ENCODE data around the gene KAZALD1. TPM values are rescaled to one million over a fixed set of nuclear protein-coding genes. Genes with fewer than 3 reads are reported as not detected.

The KAZALD1 gene
- total and polyA plus RNA-seq, 4 donors = 12.4 to 20.7 (median 15.3) TPM

GRCh38 chr10:101060951-101061623 lies 702 bp upstream of the KAZALD1 start:
- Histone ChIP-seq H3K9me3 (ENCODE audit: control insufficient read depth, low read length) (no peaks in the 10 kb centered on the region), H3K27ac (ENCODE audit: low read depth in 1 of 2, low read length in 2 of 2) (peak overlapping the region; percentile 31 to 100), H3K36me3 (ENCODE audit: control insufficient read depth in 1 of 2, insufficient read depth in 2 of 2, low read length in 1 of 2) (no peaks in the 10 kb centered on the region), H3K4me1 (ENCODE audit: control insufficient read depth in 1 of 2, insufficient read depth in 2 of 2, low read length in 2 of 2) (no peaks in the 10 kb centered on the region), H3K27me3 (ENCODE audit: control insufficient read depth in 1 of 2, insufficient read depth in 2 of 2, low read length in 1 of 2) (no peaks in the 10 kb centered on the region), H3K4me3 (ENCODE audit: low read length in 2 of 2) (peak overlapping the region; percentile 35 to 42)
- peak; percentile 98 to 99 for DNase-seq
- intact Hi-C loops (cut with DNase I) = no loop called here
- peak; percentile 95 for ATAC-seq (ENCODE audit: low FRiP score)
- WGBS, 2 donors = 0% methylated on average over 65 to 67 of the region's 67 CpGs

GRCh38 chr10:101062232-101063049 lies 652 bp downstream of the KAZALD1 start:
- intact Hi-C loops (cut with DNase I) = no loop called here

GRCh38 chr10:101063050-101063525 lies 1.3 kb downstream of the KAZALD1 start:
- WGBS, 2 donors = 19 to 24% methylated on average over 19 of the region's 19 CpGs
- no peaks in the 10 kb centered on the region for H3K9me3 ChIP-seq (ENCODE audit: control insufficient read depth, low read length)
- H3K27me3 ChIP-seq (ENCODE audit: control insufficient read depth in 1 of 2, insufficient read depth in 2 of 2, low read length in 1 of 2) = no peaks in the 10 kb centered on the region
- peak overlapping the region in 1 of 2 donors; percentile 65 for H3K27ac ChIP-seq (ENCODE audit: low read depth in 1 of 2, low read length in 2 of 2)
- no peaks in the 10 kb centered on the region for H3K4me1 ChIP-seq (ENCODE audit: control insufficient read depth in 1 of 2, insufficient read depth in 2 of 2, low read length in 2 of 2)
- DNase-seq (no peak), ATAC-seq (ENCODE audit: low FRiP score) (no peak)
- intact Hi-C loops (cut with DNase I) = no loop called here
- H3K4me3 ChIP-seq (ENCODE audit: low read length in 2 of 2) = no peak overlapping the region
- no peaks in the 10 kb centered on the region for H3K36me3 ChIP-seq (ENCODE audit: control insufficient read depth in 1 of 2, insufficient read depth in 2 of 2, low read length in 1 of 2)

More at GRCh38 chr10:101062232-101063049, 652 bp downstream of the KAZALD1 start:
- Histone ChIP-seq H3K27ac (ENCODE audit: low read depth in 1 of 2, low read length in 2 of 2) (peak overlapping the region; percentile 31 to 98), H3K27me3 (ENCODE audit: control insufficient read depth in 1 of 2, insufficient read depth in 2 of 2, low read length in 1 of 2) (no peaks in the 10 kb centered on the region), H3K9me3 (ENCODE audit: control insufficient read depth, low read length) (no peaks in the 10 kb centered on the region), H3K36me3 (ENCODE audit: control insufficient read depth in 1 of 2, insufficient read depth in 2 of 2, low read length in 1 of 2) (no peaks in the 10 kb centered on the region), H3K4me3 (ENCODE audit: low read length in 2 of 2) (peak overlapping the region in 1 of 2 donors; percentile 16), H3K4me1 (ENCODE audit: control insufficient read depth in 1 of 2, insufficient read depth in 2 of 2, low read length in 2 of 2) (no peaks in the 10 kb centered on the region)
- WGBS, 2 donors = 3 to 4% methylated on average over 55 to 63 of the region's 63 CpGs
- peak; percentile 74 to 87 for DNase-seq
- no peak for ATAC-seq (ENCODE audit: low FRiP score)

GRCh38 chr10:101063548-101064414 lies 2.0 kb downstream of the KAZALD1 start:
- WGBS, 2 donors = 66 to 69% methylated on average over 15 of the region's 15 CpGs
- H3K27me3 ChIP-seq (ENCODE audit: control insufficient read depth in 1 of 2, insufficient read depth in 2 of 2, low read length in 1 of 2) = no peaks in the 10 kb centered on the region
- no peak overlapping the region for H3K27ac ChIP-seq (ENCODE audit: low read depth in 1 of 2, low read length in 2 of 2)
- H3K36me3 ChIP-seq (ENCODE audit: control insufficient read depth in 1 of 2, insufficient read depth in 2 of 2, low read length in 1 of 2) = no peaks in the 10 kb centered on the region
- no peak overlapping the region for H3K4me3 ChIP-seq (ENCODE audit: low read length in 2 of 2)
- no peaks in the 10 kb centered on the region for H3K4me1 ChIP-seq (ENCODE audit: control insufficient read depth in 1 of 2, insufficient read depth in 2 of 2, low read length in 2 of 2)
- intact Hi-C loops (cut with DNase I) = no loop called here
- DNase-seq (no peak), ATAC-seq (ENCODE audit: low FRiP score) (no peak)
- H3K9me3 ChIP-seq (ENCODE audit: control insufficient read depth, low read length) = no peaks in the 10 kb centered on the region

- Histone ChIP-seq H3K4me3 (ENCODE audit: low read length in 2 of 2) (no peak overlapping the region), H3K36me3 (ENCODE audit: control insufficient read depth in 1 of 2, insufficient read depth in 2 of 2, low read length in 1 of 2) (no peaks in the 10 kb centered on the region), H3K27ac (ENCODE audit: low read depth in 1 of 2, low read length in 2 of 2) (no peak overlapping the region), H3K9me3 (ENCODE audit: control insufficient read depth, low read length) (no peaks in the 10 kb centered on the region), H3K4me1 (ENCODE audit: control insufficient read depth in 1 of 2, insufficient read depth in 2 of 2, low read length in 2 of 2) (no peaks in the 10 kb centered on the region), H3K27me3 (ENCODE audit: control insufficient read depth in 1 of 2, insufficient read depth in 2 of 2, low read length in 1 of 2) (no peaks in the 10 kb centered on the region)
- 96 to 97% methylated on average over 9 of the region's 9 CpGs for WGBS, 2 donors
- ATAC-seq (ENCODE audit: low FRiP score) (no peak), DNase-seq (no peak)
- intact Hi-C loops (cut with DNase I) = loop anchor here in 1 of 2 donors (5.0 kb wide), 2 partner anchors 32 to 67 kb away; partner anchors contain the start of genes LZTS2, PDZD7 and SFXN3
These were observed 2.7 kb downstream of the KAZALD1 start for GRCh38 chr10:101064415-101065030.

GRCh38 chr10:101065481-101066145 lies 3.8 kb downstream of the KAZALD1 start:
- WGBS, 2 donors = 87 to 91% methylated on average over 3 of the region's 3 CpGs
- intact Hi-C loops (cut with DNase I) = loop anchor here (2.0 to 5.0 kb wide), 3 partner anchors 25 to 68 kb away; partner anchors contain the start of genes LZTS2 (in 1 of the 2), PDZD7 (in 1 of the 2) and SFXN3 (in 1 of the 2)
- H3K27me3 ChIP-seq (ENCODE audit: control insufficient read depth in 1 of 2, insufficient read depth in 2 of 2, low read length in 1 of 2) = no peaks in the 10 kb centered on the region
- DNase-seq (no peak), ATAC-seq (ENCODE audit: low FRiP score) (no peak)
- H3K9me3 ChIP-seq (ENCODE audit: control insufficient read depth, low read length) = no peaks in the 10 kb centered on the region
- no peak overlapping the region for H3K4me3 ChIP-seq (ENCODE audit: low read length in 2 of 2)
- H3K36me3 ChIP-seq (ENCODE audit: control insufficient read depth in 1 of 2, insufficient read depth in 2 of 2, low read length in 1 of 2) = no peaks in the 10 kb centered on the region
- peak overlapping the region in 1 of 2 donors; percentile 76 for H3K27ac ChIP-seq (ENCODE audit: low read depth in 1 of 2, low read length in 2 of 2)
- no peaks in the 10 kb centered on the region for H3K4me1 ChIP-seq (ENCODE audit: control insufficient read depth in 1 of 2, insufficient read depth in 2 of 2, low read length in 2 of 2)

GRCh38 chr10:101066146-101066895 lies 4.5 kb downstream of the KAZALD1 start:
- DNase-seq (peak; percentile 87 to 91), ATAC-seq (ENCODE audit: low FRiP score) (peak; percentile 70)
- Histone ChIP-seq H3K9me3 (ENCODE audit: control insufficient read depth, low read length) (no peaks in the 10 kb centered on the region), H3K4me3 (ENCODE audit: low read length in 2 of 2) (peak overlapping the region; percentile 38 to 66), H3K4me1 (ENCODE audit: control insufficient read depth in 1 of 2, insufficient read depth in 2 of 2, low read length in 2 of 2) (no peaks in the 10 kb centered on the region), H3K27me3 (ENCODE audit: control insufficient read depth in 1 of 2, insufficient read depth in 2 of 2, low read length in 1 of 2) (no peaks in the 10 kb centered on the region), H3K36me3 (ENCODE audit: control insufficient read depth in 1 of 2, insufficient read depth in 2 of 2, low read length in 1 of 2) (no peaks in the 10 kb centered on the region), H3K27ac (ENCODE audit: low read depth in 1 of 2, low read length in 2 of 2) (peak overlapping the region in 1 of 2 donors; percentile 76)
- intact Hi-C loops (cut with DNase I) = loop anchor here (2.0 to 5.0 kb wide), 3 partner anchors 26 to 69 kb away; partner anchors contain the start of genes LZTS2 (in 1 of the 2), PDZD7 (in 1 of the 2) and SFXN3 (in 1 of the 2)
- 1% methylated on average over 49 of the region's 49 CpGs for WGBS, 2 donors

Data from aorta (tissue), 5 donors.